WTC11 (cell line): ENCODE results near the gene WBP1L. TPM values are rescaled to one million over a fixed set of nuclear protein-coding genes. Genes with fewer than 3 reads are reported as not detected.

ENCODE experiments used
- ATAC-seq: fragments of 200-7000 bp; cut with Tn5 transposase; 2 replicates; pipeline ENCODE4 v1.10.0; 2021; ENCODE audit warnings: mild to moderate bottlenecking, moderate library complexity
- CTCF ChIA-PET: fragments of 300-600 bp; sonication (Branson Sonifier 250); formaldehyde crosslinking; loops from one replicate; lab custom pipeline; 2021; ENCODE audit warnings: antibody characterized with exemption; lab: Charles Lee
- POLR2A ChIA-PET: fragments of 350-600 bp; sonication (Branson Sonifier 250); formaldehyde crosslinking; loops from one replicate; lab custom pipeline; 2021; ENCODE audit warnings: antibody characterized with exemption; lab: Charles Lee
- DNase-seq: peaks from one replicate; pipeline ENCODE4 v3.0.0; 2021; ENCODE audit warnings: low spot score
- H3K27ac Mint-ChIP-seq: 2 replicates; pipeline ENCODE4 v1.8.0; 2021; ENCODE audit warnings: mixed read lengths
- H3K27me3 Mint-ChIP-seq: 2 replicates; pipeline ENCODE4 v1.8.0; 2021; ENCODE audit warnings: low read depth, mild to moderate bottlenecking, moderate library complexity, mixed read lengths
- H3K36me3 Mint-ChIP-seq: 2 replicates; pipeline ENCODE4 v1.8.0; 2021; ENCODE audit warnings: mixed read lengths
- H3K4me1 Mint-ChIP-seq: 2 replicates; pipeline ENCODE4 v1.8.0; 2022; ENCODE audit warnings: mixed read lengths
- H3K4me3 Mint-ChIP-seq: 2 replicates; pipeline ENCODE4 v1.8.0; 2021; ENCODE audit warnings: mild to moderate bottlenecking, moderate library complexity, mixed read lengths
- H3K9me3 Mint-ChIP-seq: 2 replicates; pipeline ENCODE4 v1.8.0; 2021; ENCODE audit warnings: mixed read lengths
- ARID4B ChIP-seq: sonication (generic); formaldehyde crosslinking; IDR thresholded peaks from 2 replicates; pipeline ENCODE4 v1.8.0; 2023; ENCODE audit warnings: missing genetic modification reagents, mild to moderate bottlenecking, borderline replicate concordance
- CREM ChIP-seq: sonication (generic); formaldehyde crosslinking; IDR thresholded peaks from 2 replicates; pipeline ENCODE4 v1.8.1; 2022; ENCODE audit warnings: mild to moderate bottlenecking, missing genetic modification reagents, moderate library complexity
- FOXK1 ChIP-seq: sonication (generic); formaldehyde crosslinking; IDR thresholded peaks from 2 replicates; pipeline ENCODE4 v1.8.0; 2022; ENCODE audit warnings: mild to moderate bottlenecking, moderate library complexity, missing genetic modification reagents
- FOXP1 ChIP-seq: sonication (generic); formaldehyde crosslinking; IDR thresholded peaks from 2 replicates; pipeline ENCODE4 v1.8.0; 2022; ENCODE audit warnings: missing genetic modification reagents, mild to moderate bottlenecking, moderate library complexity, borderline replicate concordance
- FOXP4 ChIP-seq: sonication (generic); formaldehyde crosslinking; IDR thresholded peaks from 2 replicates; pipeline ENCODE4 v1.8.0; 2022; ENCODE audit warnings: mild to moderate bottlenecking, missing genetic modification reagents
- GTF2I ChIP-seq: fragments of 250-450 bp; sonication (Bioruptor Pico); conservative IDR thresholded peaks from 2 replicates; pipeline ENCODE4 v1.4.0; 2021; ENCODE audit warnings: mild to moderate bottlenecking
- NFATC4 ChIP-seq: fragments of 250-450 bp; sonication (Bioruptor Pico); IDR thresholded peaks from 2 replicates; pipeline ENCODE4 v1.9.0; 2021; ENCODE audit warnings: mild to moderate bottlenecking
- STAT6 ChIP-seq: sonication (generic); formaldehyde crosslinking; conservative IDR thresholded peaks from 2 replicates; pipeline ENCODE4 v1.8.1; 2023; ENCODE audit warnings: mild to moderate bottlenecking, low read depth, missing genetic modification reagents, moderate library complexity
- USF2 ChIP-seq: sonication (generic); formaldehyde crosslinking; IDR thresholded peaks from 2 replicates; pipeline ENCODE4 v1.8.1; 2023; ENCODE audit warnings: mild to moderate bottlenecking, missing genetic modification reagents, moderate library complexity
- ZMAT4 ChIP-seq: fragments of 250-450 bp; sonication (Bioruptor Pico); IDR thresholded peaks from 2 replicates; pipeline ENCODE4 v1.9.0; 2021; ENCODE audit warnings: mild to moderate bottlenecking
- ZNF232 ChIP-seq: sonication (generic); formaldehyde crosslinking; IDR thresholded peaks from 2 replicates; pipeline ENCODE4 v1.8.0; 2022; ENCODE audit warnings: mild to moderate bottlenecking, missing genetic modification reagents
- ZNF396 ChIP-seq: fragments of 250-450 bp; sonication (Bioruptor Pico); IDR thresholded peaks from 2 replicates; pipeline ENCODE4 v1.8.0; 2021; ENCODE audit warnings: mild to moderate bottlenecking, moderate library complexity, borderline replicate concordance
- ZNF423 ChIP-seq: fragments of 250-450 bp; sonication (Bioruptor Pico); IDR thresholded peaks from 2 replicates; pipeline ENCODE4 v2.1.2; 2022; ENCODE audit warnings: mild to moderate bottlenecking, moderate library complexity
- ZNF512 ChIP-seq: sonication (generic); formaldehyde crosslinking; IDR thresholded peaks from 2 replicates; pipeline ENCODE4 v1.8.1; 2022; ENCODE audit warnings: missing genetic modification reagents, borderline replicate concordance
- ZNF532 ChIP-seq: fragments of 250-450 bp; sonication (Bioruptor Pico); IDR thresholded peaks from 2 replicates; pipeline ENCODE4 v1.9.0; 2021; ENCODE audit warnings: mild to moderate bottlenecking, borderline replicate concordance
- total RNA-seq: library from RNA; stranded (reverse); gene quantifications from 3 replicates; pipeline ENCODE4 v1.2.3, GENCODE V29; 2021

The WBP1L gene
- total RNA-seq, 1 experiment from 2014 or later = 26.8 TPM

GRCh38 chr10:102740229-102740628 is 3.5 kb upstream of the WBP1L start (continued):
- TF ChIP-seq ARID4B (CRISPR knock-in tag) (no peak), USF2 (no peak)

GRCh38 chr10:102741726-102742237 is 2.0 kb upstream of the WBP1L start:
- no peak overlapping the region for H3K4me3 Mint-ChIP-seq
- H3K27ac Mint-ChIP-seq = no peak overlapping the region
- ATAC-seq (no peak), DNase-seq (no peak)
- no peaks in the 10 kb centered on the region for H3K9me3 Mint-ChIP-seq
- H3K27me3 Mint-ChIP-seq = peaks cover 12% of the 10 kb centered on the region
- H3K36me3 Mint-ChIP-seq = peaks cover 7% of the 10 kb centered on the region
- CTCF ChIA-PET = no interaction called here
- no peak for TF ChIP-seq STAT6
- no peak for TF ChIP-seq ZNF396 (CRISPR knock-in tag)
- no peak for TF ChIP-seq FOXP1 (CRISPR knock-in tag)
- no peak for TF ChIP-seq ZMAT4 (CRISPR knock-in tag)
- no peak for TF ChIP-seq FOXK1
- no peak for TF ChIP-seq NFATC4 (CRISPR knock-in tag)
- no peak for TF ChIP-seq ZNF232 (CRISPR knock-in tag)
- TF ChIP-seq ZNF512 (CRISPR knock-in tag) = no peak
- no peak for TF ChIP-seq ZNF423
- TF ChIP-seq ZNF532 (CRISPR knock-in tag) = no peak
- TF ChIP-seq GTF2I (CRISPR knock-in tag) = no peak
- TF ChIP-seq CREM (CRISPR knock-in tag) = no peak
- no peak for TF ChIP-seq FOXP4 (CRISPR knock-in tag)
- TF ChIP-seq, all 79 proteins: peak for 0
- POLR2A ChIA-PET = no interaction called here
- H3K4me1 Mint-ChIP-seq = peaks cover 45% of the 10 kb centered on the region
